K562 (cell line): ENCODE results near the gene MUSK. TPM values are rescaled to one million over a fixed set of nuclear protein-coding genes. Genes with fewer than 3 reads are reported as not detected.

Experiments used
- ATAC-seq: fragments of 200-7000 bp; cut with Tn5 transposase; 3 replicates; pipeline ENCODE4 v1.9.1; 2020; ENCODE audit warnings: moderate library complexity
- BruUV-seq: library from RNA; stranded (reverse); fragments of 400-500 nt; replicated peaks from 2 replicates; lab custom pipeline; 2021; lab: Mats Ljungman, UMichigan
- CTCF ChIA-PET: fragments of 300-600 bp; formaldehyde crosslinking; extraction: SDS; loops from one replicate; lab custom pipeline; 2021; ENCODE audit warnings: low intra/inter-chr PET ratio; lab: Yijun Ruan, JAX
- POLR2A ChIA-PET: fragments of 300-600, 350-650 bp; sonication (Branson Sonifier 250); formaldehyde crosslinking; extraction: SDS; loops from one replicate; lab custom pipeline; 2021; ENCODE audit warnings: antibody characterized with exemption, inconsistent platforms; lab: Yijun Ruan, JAX
- DNase-seq, 4 experiments: peaks; one replicate each; pipeline versions ENCODE4 v3.0.0 to v3.0.0-alpha.2; 2011 to 2018; ENCODE audit warnings: low spot score in 3 of 4, mixed read lengths in 3 of 4; ENCODE audit errors: extremely low read depth in 1 of 4
- FAIRE-seq: peaks from 2 replicates; lab custom pipeline; 2011; peaks lifted over from hg19 to GRCh38; lab: Jason Lieb, UNC
- H2AFZ ChIP-seq: 2 replicates; pipeline ENCODE4 v1.6.0; 2011; ENCODE audit warnings: low read depth, low read length, control low read depth, inconsistent platforms
- H3K27ac ChIP-seq: fragments of 200-600 bp; 3 replicates; pipeline ENCODE4 v1.8.0; 2011; ENCODE audit warnings: low read depth, mild to moderate bottlenecking, control low read depth, inconsistent platforms, low read length, moderate library complexity, mixed read lengths; ENCODE audit errors: extremely low read depth
- H3K27me3 ChIP-seq, 2 experiments: fragments of 300-600 bp in 1 of 2; 2 replicates in 1 of 2; 3 replicates in 1 of 2; pipeline versions ENCODE4 v1.6.0 to v1.8.0; 2011; ENCODE audit warnings: inconsistent platforms in 2 of 2, low read length in 2 of 2, mild to moderate bottlenecking in 1 of 2, mixed read lengths in 1 of 2, moderate library complexity in 1 of 2; ENCODE audit not compliant: control insufficient read depth in 2 of 2, insufficient read depth in 2 of 2
- H3K36me3 ChIP-seq: fragments of 300-600 bp; 3 replicates; pipeline ENCODE4 v1.8.0; 2011; ENCODE audit warnings: mild to moderate bottlenecking, low read length, inconsistent platforms; ENCODE audit not compliant: control insufficient read depth, insufficient read depth
- H3K4me1 ChIP-seq, 2 experiments: fragments of 200-600 bp in 1 of 2; replicated peaks in 1 of 2; 2 replicates in 1 of 2; 3 replicates in 1 of 2; pipeline versions ENCODE4 v1.5.1 to v1.8.0; 2011; ENCODE audit warnings: inconsistent platforms in 2 of 2, low read length in 2 of 2, mild to moderate bottlenecking in 1 of 2, mixed read lengths in 1 of 2, moderate library complexity in 1 of 2; ENCODE audit not compliant: control insufficient read depth in 2 of 2, insufficient read depth in 2 of 2
- H3K4me2 ChIP-seq: 2 replicates; pipeline ENCODE4 v1.6.1; 2011; ENCODE audit warnings: low read length, control low read depth, inconsistent platforms, mixed read lengths; ENCODE audit not compliant: insufficient read depth
- H3K4me3 ChIP-seq: fragments of 200-600 bp; sonication (generic), shearing (Covaris generic); 2 replicates; pipeline ENCODE4 v1.5.1; 2016; ENCODE audit warnings: control low read depth, inconsistent platforms
- H3K79me2 ChIP-seq: fragments of 200-600 bp; 3 replicates; pipeline ENCODE4 v1.8.0; 2011; ENCODE audit warnings: low read length, inconsistent platforms; ENCODE audit not compliant: control insufficient read depth, insufficient read depth
- H3K9ac ChIP-seq, 2 experiments: 2 replicates each; pipeline versions ENCODE4 v1.6.0 to v1.6.1; 2011; ENCODE audit warnings: low read depth in 2 of 2, low read length in 2 of 2, control low read depth in 1 of 2, inconsistent platforms in 1 of 2, mild to moderate bottlenecking in 1 of 2, mixed read lengths in 1 of 2; ENCODE audit not compliant: insufficient read depth in 1 of 2
- H3K9me1 ChIP-seq: one replicate; pipeline ENCODE4 v1.6.0; 2011; ENCODE audit warnings: inconsistent platforms, mild to moderate bottlenecking, low read length, moderate library complexity; ENCODE audit not compliant: control insufficient read depth, insufficient read depth
- H3K9me3 ChIP-seq: replicated peaks from 2 replicates; pipeline ENCODE4 v1.5.1; 2011; ENCODE audit warnings: low read depth, low read length, inconsistent platforms; ENCODE audit not compliant: control insufficient read depth, insufficient read depth
- H4K20me1 ChIP-seq: replicated peaks from 2 replicates; pipeline ENCODE4 v1.6.1; 2011; ENCODE audit warnings: low read length, inconsistent platforms, mixed read lengths; ENCODE audit not compliant: control insufficient read depth, insufficient read depth
- CHD1 ChIP-seq: fragments of 200-600 bp; sonication (generic); IDR thresholded peaks from one replicate; pipeline ENCODE4 v1.6.1; 2012; ENCODE audit warnings: mild to moderate bottlenecking, moderate library complexity, low read length, inconsistent platforms
- GTF2E2 ChIP-seq: fragments of 200-800 bp; sonication (Bioruptor generic); IDR thresholded peaks from 2 replicates; pipeline ENCODE4 v1.6.1; 2016; ENCODE audit warnings: missing genetic modification characterization, missing compliant biosample characterization
- GTF2F1 ChIP-seq: IDR thresholded peaks from 2 replicates; pipeline ENCODE4 v1.6.1; 2011; ENCODE audit warnings: low read depth, low read length, improper control_type of control experiment
- HDAC2 ChIP-seq: fragments of 450-650 bp; IDR thresholded peaks from 2 replicates; pipeline ENCODE4 v1.6.1; 2016; ENCODE audit warnings: mild to moderate bottlenecking
- HES1 ChIP-seq: fragments of 450-650 bp; IDR thresholded peaks from 2 replicates; pipeline ENCODE4 v1.6.1; 2016; ENCODE audit warnings: low read depth, mild to moderate bottlenecking, moderate library complexity
- MCM5 ChIP-seq: fragments of 450-650 bp; IDR thresholded peaks from 2 replicates; pipeline ENCODE4 v1.6.1; 2016; ENCODE audit warnings: low read depth
- MLLT1 ChIP-seq, 2 experiments: fragments of 450-650 bp; IDR thresholded peaks; 2 replicates each; pipeline ENCODE4 v1.6.1; 2016
- SIX5 ChIP-seq, 2 experiments: IDR thresholded peaks; 2 replicates each; pipeline ENCODE4 v1.6.1; 2011; ENCODE audit warnings: low read length in 2 of 2, borderline replicate concordance in 1 of 2, low read depth in 1 of 2, mild to moderate bottlenecking in 1 of 2, moderate library complexity in 1 of 2; ENCODE audit not compliant: insufficient read depth in 1 of 2
- SPI1 ChIP-seq: IDR thresholded peaks from 2 replicates; pipeline ENCODE4 v1.6.1; 2011; ENCODE audit warnings: low read depth, low read length, control low read depth, borderline replicate concordance
- TAF9B ChIP-seq: fragments of 450-650 bp; IDR thresholded peaks from 2 replicates; pipeline ENCODE4 v1.6.1; 2018; ENCODE audit warnings: mild to moderate bottlenecking; ENCODE audit not compliant: partially characterized antibody
- TAL1 ChIP-seq: fragments of 450-650 bp; IDR thresholded peaks from 2 replicates; pipeline ENCODE4 v1.6.1; 2016; ENCODE audit warnings: mild to moderate bottlenecking
- TEAD4 ChIP-seq, 2 experiments: sonication (generic) in 1 of 2; formaldehyde crosslinking in 1 of 2; IDR thresholded peaks; 2 replicates each; pipeline versions ENCODE4 v1.6.1 to v1.8.0; 2012 to 2022; ENCODE audit warnings: borderline replicate concordance in 1 of 2, inconsistent platforms in 1 of 2, low read length in 1 of 2, mild to moderate bottlenecking in 1 of 2, missing genetic modification reagents in 1 of 2
- ZNF12 ChIP-seq: sonication (generic); formaldehyde crosslinking; IDR thresholded peaks from 2 replicates; pipeline ENCODE4 v1.4.0; 2020; ENCODE audit warnings: mild to moderate bottlenecking, missing genetic modification reagents
- ZNF239 ChIP-seq: fragments of 250-450 bp; sonication (Bioruptor Pico); IDR thresholded peaks from 2 replicates; pipeline ENCODE4 v1.4.0; 2020; ENCODE audit warnings: mild to moderate bottlenecking
- WGBS: fragments of 100-300 bp; shearing (Covaris generic); methylation state at CpG from one replicate; pipeline ENCODE4 v1.1.6; 2016; ENCODE audit warnings: low coverage, mixed read lengths; ENCODE audit not compliant: insufficient coverage; ENCODE audit errors: missing lambda C conversion rate; 5-methylcytosine and 5-hydroxymethylcytosine counted together
- in situ Hi-C: fragments of 300-500 bp; cut with MboI; formaldehyde crosslinking; loops from 4 replicates; pipeline ENCODE4 v1.15.0; 2018; ENCODE audit warnings: inconsistent platforms, mixed read lengths
- intact Hi-C: fragments of 100-400 bp; cut with micrococcal nuclease; formaldehyde crosslinking; loops from 2 replicates; pipeline ENCODE4 v1.14.2; 2022
- polyA plus RNA-seq, 8 experiments: library from polyadenylated mRNA; depleted of rRNA in 4 of 8; stranded (reverse) in 5 of 8; unstranded in 3 of 8; fragments of >200 nt; fragmentation: Nextera tagmentation in 2 of 8; fragmentation: Illumina TruSeq in 1 of 8; extraction: Ambion mirVana in 2 of 8; extraction: Trizol in 1 of 8; gene quantifications; 2 replicates each; pipeline versions ENCODE4 v1.2.1 to v1.2.3, GENCODE V29; 2011 to 2014; ENCODE audit warnings: inconsistent platforms in 1 of 8, missing spikeins in 1 of 8
- total RNA-seq, 7 experiments: library from RNA; depleted of rRNA in 6 of 7; stranded (reverse); fragments of >200 nt in 6 of 7; fragmentation: Illumina TruSeq in 2 of 7; extraction: Trizol in 2 of 7; gene quantifications; 2 replicates each; pipeline versions ENCODE4 v1.2.1 to v1.2.3, GENCODE V29; 2011 to 2021; ENCODE audit warnings: low replicate concordance in 1 of 7

The MUSK gene
- total and polyA plus RNA-seq, 9 of the 15 experiments (the other 6 are each of a cell fraction or from before 2014, with no cell fraction given), result not detected

DNA sequence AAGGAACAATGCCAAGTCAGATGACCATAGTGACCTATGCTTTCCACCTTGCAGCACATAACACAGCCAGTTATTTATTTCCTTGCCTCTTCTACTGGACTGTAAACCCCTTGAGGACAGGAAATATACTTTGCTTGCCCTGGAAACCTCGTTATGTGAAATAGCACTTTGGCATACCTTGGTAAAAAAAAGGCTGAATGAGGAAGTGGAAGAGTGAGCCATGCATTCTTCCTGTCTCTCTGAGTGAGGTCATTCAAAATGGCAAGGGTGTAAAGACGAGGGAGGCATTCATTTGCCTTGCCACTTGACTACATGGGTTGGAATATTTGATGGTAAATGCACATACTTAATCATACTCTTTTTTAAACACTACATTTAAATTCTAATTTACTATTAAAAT, 46.2 kb upstream of the MUSK start:
- BruUV-seq, result no TSS peak
- CTCF ChIA-PET, result interaction anchor here (1.4 to 2.6 kb wide), 2 partner anchors 406 to 440 kb away, joined by 3 to 17 read pairs; no protein-coding TSS in a partner anchor
- Histone ChIP-seq H4K20me1 (no peaks in the 10 kb centered on the region), H3K79me2 (no peaks in the 10 kb centered on the region), H3K9me1 (no peaks in the 10 kb centered on the region), H3K4me1 (no peaks in the 10 kb centered on the region), H3K4me2 (no peak overlapping the region), H3K9me3 (no peaks in the 10 kb centered on the region), H3K36me3 (no peaks in the 10 kb centered on the region), H3K9ac (no peak overlapping the region), H2AFZ (no peak overlapping the region)
- POLR2A ChIA-PET, result no interaction called here
- TF ChIP-seq CHD1, result no peak
- peak; percentile 24; the same call in 1 of the 2 replicates for TF ChIP-seq SPI1
- TF ChIP-seq, all 486 proteins: peak for 1
- DNase-seq (no peak), ATAC-seq (no peak), FAIRE-seq (no peak)
- in situ Hi-C loops, result loop anchor here (5.0 kb wide), 1 partner anchor 440 kb away; no protein-coding TSS in a partner anchor
- 0% methylated on average over 2 of the region's 2 CpGs for WGBS
- Histone ChIP-seq H3K4me3 (no peak overlapping the region), H3K27me3 (no peaks in the 10 kb centered on the region), H3K27ac (no peak overlapping the region)
- intact Hi-C loops, result loop anchor here (5.0 to 10.0 kb wide), 3 partner anchors 195 to 718 kb away; no protein-coding TSS in a partner anchor

DNA sequence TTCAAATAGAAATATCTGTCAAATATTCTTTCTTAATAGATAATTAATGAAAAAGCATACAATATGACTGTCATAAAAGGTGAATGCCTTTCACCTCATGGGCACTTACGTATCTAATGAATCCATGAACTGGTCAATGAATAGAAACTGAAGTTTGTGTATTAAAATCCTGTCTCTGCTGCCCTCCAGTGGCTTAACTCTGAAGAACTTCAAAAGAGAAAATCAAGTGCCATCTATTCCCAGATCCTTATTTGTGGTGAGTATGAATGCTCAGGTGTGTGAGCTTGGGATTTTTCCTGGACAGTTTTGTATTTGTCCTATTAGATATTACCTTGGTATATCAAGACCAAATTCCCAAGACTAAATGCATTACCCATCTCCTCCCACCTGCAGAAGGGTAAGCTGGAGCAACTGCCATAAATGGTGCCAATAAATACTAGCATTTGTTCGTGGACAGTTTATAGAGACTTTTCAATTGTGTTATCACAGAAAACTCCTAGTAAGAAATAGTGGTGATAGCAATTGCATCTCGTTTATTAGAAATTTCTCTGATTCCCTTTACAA, 45.0 kb upstream of the MUSK start:
- DNase-seq (peak; percentile 16 to 59 (median 33)), FAIRE-seq (peak; percentile 80), ATAC-seq (peak; percentile 69)
- ChIA-PET POLR2A (no interaction called here), CTCF (interaction anchor here (0.7 to 2.6 kb wide), 4 partner anchors 408 to 1049 kb away, joined by 3 to 17 read pairs (median 3); no protein-coding TSS in a partner anchor)
- H3K27me3 ChIP-seq, result no peaks in the 10 kb centered on the region
- no peaks in the 10 kb centered on the region for H3K9me1 ChIP-seq
- intact Hi-C loops, result loop anchor here (1.0 to 10.0 kb wide), 5 partner anchors 196 to 719 kb away; no protein-coding TSS in a partner anchor
- no peak overlapping the region for H3K9ac ChIP-seq
- H3K4me1 ChIP-seq, result no peaks in the 10 kb centered on the region
- H3K4me3 ChIP-seq, result no peak overlapping the region
- no peak overlapping the region for H3K27ac ChIP-seq
- no peaks in the 10 kb centered on the region for H3K36me3 ChIP-seq
- H3K79me2 ChIP-seq, result no peaks in the 10 kb centered on the region
- H3K9me3 ChIP-seq, result no peaks in the 10 kb centered on the region
- in situ Hi-C loops, result loop anchor here (5.0 kb wide), 1 partner anchor 441 kb away; no protein-coding TSS in a partner anchor
- no peak overlapping the region for H2AFZ ChIP-seq
- H4K20me1 ChIP-seq, result no peaks in the 10 kb centered on the region
- no peak overlapping the region for H3K4me2 ChIP-seq
- BruUV-seq, result no TSS peak
- WGBS, result 7% methylated on average over 3 of the region's 3 CpGs
- no peak for TF ChIP-seq SIX5 (IDR thresholded peaks at IDR 0.05; ENCODE audit: borderline replicate concordance in 1 of 2, insufficient read depth in 1 of 2, low read depth in 1 of 2, low read length in 2 of 2)
- no peak for TF ChIP-seq ZNF12 (CRISPR knock-in tag)
- TF ChIP-seq TAL1, result no peak
- TF ChIP-seq ZNF239 (CRISPR knock-in tag), result no peak
- no peak for TF ChIP-seq TAF9B
- no peak for TF ChIP-seq HDAC2
- TF ChIP-seq GTF2E2 (tag), result no peak
- TF ChIP-seq HES1, result no peak
- no peak for TF ChIP-seq MLLT1 (IDR thresholded peaks at IDR 0.05)
- TF ChIP-seq MCM5, result no peak
- no peak for TF ChIP-seq GTF2F1
- no peak for TF ChIP-seq TEAD4 (IDR thresholded peaks at IDR 0.05; ENCODE audit: low read length)
- TF ChIP-seq TEAD4 (CRISPR knock-in tag; IDR thresholded peaks at IDR 0.05; ENCODE audit: borderline replicate concordance), result no peak
